ENCODE results near the gene PADI3.

GRCh38 chr1:17265162-17265561, 16.3 kb downstream of the PADI3 start:
- TF ChIP-seq, protein P1, sequence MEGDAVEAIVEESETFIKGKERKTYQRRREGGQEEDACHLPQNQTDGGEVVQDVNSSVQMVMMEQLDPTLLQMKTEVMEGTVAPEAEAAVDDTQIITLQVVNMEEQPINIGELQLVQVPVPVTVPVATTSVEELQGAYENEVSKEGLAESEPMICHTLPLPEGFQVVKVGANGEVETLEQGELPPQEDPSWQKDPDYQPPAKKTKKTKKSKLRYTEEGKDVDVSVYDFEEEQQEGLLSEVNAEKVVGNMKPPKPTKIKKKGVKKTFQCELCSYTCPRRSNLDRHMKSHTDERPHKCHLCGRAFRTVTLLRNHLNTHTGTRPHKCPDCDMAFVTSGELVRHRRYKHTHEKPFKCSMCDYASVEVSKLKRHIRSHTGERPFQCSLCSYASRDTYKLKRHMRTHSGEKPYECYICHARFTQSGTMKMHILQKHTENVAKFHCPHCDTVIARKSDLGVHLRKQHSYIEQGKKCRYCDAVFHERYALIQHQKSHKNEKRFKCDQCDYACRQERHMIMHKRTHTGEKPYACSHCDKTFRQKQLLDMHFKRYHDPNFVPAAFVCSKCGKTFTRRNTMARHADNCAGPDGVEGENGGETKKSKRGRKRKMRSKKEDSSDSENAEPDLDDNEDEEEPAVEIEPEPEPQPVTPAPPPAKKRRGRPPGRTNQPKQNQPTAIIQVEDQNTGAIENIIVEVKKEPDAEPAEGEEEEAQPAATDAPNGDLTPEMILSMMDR (conservative IDR thresholded peaks at IDR 0.05; ENCODE audit: low read depth in 2 of 2): peak; percentile 20 to 51; a peak in 3 of 4 replicates
- no peak for TF ChIP-seq EZH2 (IDR thresholded peaks at IDR 0.05; ENCODE audit: low read depth, unreplicated experiment)
- TF ChIP-seq ZNF114 (CRISPR knock-in tag; IDR thresholded peaks at IDR 0.05): no peak
- no peak for TF ChIP-seq JUNB (IDR thresholded peaks at IDR 0.05; ENCODE audit: unreplicated experiment)
- TF ChIP-seq EZH2phosphoT487 (IDR thresholded peaks at IDR 0.05; ENCODE audit: unreplicated experiment): no peak
- TF ChIP-seq, protein P2, sequence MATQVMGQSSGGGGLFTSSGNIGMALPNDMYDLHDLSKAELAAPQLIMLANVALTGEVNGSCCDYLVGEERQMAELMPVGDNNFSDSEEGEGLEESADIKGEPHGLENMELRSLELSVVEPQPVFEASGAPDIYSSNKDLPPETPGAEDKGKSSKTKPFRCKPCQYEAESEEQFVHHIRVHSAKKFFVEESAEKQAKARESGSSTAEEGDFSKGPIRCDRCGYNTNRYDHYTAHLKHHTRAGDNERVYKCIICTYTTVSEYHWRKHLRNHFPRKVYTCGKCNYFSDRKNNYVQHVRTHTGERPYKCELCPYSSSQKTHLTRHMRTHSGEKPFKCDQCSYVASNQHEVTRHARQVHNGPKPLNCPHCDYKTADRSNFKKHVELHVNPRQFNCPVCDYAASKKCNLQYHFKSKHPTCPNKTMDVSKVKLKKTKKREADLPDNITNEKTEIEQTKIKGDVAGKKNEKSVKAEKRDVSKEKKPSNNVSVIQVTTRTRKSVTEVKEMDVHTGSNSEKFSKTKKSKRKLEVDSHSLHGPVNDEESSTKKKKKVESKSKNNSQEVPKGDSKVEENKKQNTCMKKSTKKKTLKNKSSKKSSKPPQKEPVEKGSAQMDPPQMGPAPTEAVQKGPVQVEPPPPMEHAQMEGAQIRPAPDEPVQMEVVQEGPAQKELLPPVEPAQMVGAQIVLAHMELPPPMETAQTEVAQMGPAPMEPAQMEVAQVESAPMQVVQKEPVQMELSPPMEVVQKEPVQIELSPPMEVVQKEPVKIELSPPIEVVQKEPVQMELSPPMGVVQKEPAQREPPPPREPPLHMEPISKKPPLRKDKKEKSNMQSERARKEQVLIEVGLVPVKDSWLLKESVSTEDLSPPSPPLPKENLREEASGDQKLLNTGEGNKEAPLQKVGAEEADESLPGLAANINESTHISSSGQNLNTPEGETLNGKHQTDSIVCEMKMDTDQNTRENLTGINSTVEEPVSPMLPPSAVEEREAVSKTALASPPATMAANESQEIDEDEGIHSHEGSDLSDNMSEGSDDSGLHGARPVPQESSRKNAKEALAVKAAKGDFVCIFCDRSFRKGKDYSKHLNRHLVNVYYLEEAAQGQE (IDR thresholded peaks at IDR 0.05; ENCODE audit: unreplicated experiment): no peak
- no peak for TF ChIP-seq NANOG (IDR thresholded peaks at IDR 0.05; ENCODE audit: borderline replicate concordance)
- TF ChIP-seq POLR2AphosphoS5 (IDR thresholded peaks at IDR 0.05; ENCODE audit: low read depth): no peak
- TF ChIP-seq ZNF331 (CRISPR knock-in tag; IDR thresholded peaks at IDR 0.05; ENCODE audit: low read depth): no peak
- TF ChIP-seq CREB1 (CRISPR knock-in tag; IDR thresholded peaks at IDR 0.05; ENCODE audit: low read depth): no peak

All from GM23338 (cell line).